ENCODE results near the gene OR4D1. TPM values are rescaled to one million over a fixed set of nuclear protein-coding genes. Genes with fewer than 3 reads are reported as not detected.

Gene OR4D1
- polyA plus RNA-seq, 1 donor from 2014 or later, result 0.11 TPM

GRCh38 chr17:58193641-58194255 lies 45.6 kb downstream of the OR4D1 start:
- Mint-ChIP-seq H3K27me3 (peaks cover 20% of the 10 kb centered on the region), H3K4me3 (no peak overlapping the region), H3K9me3 (no peaks in the 10 kb centered on the region), H3K36me3 (peaks cover 1% of the 10 kb centered on the region), H3K4me1 (no peaks in the 10 kb centered on the region), H3K27ac (no peak overlapping the region)

- H3K36me3 Mint-ChIP-seq, result peaks cover 1% of the 10 kb centered on the region
- H3K4me1 Mint-ChIP-seq, result no peaks in the 10 kb centered on the region
- H3K27ac Mint-ChIP-seq, result no peak overlapping the region
- peaks cover 18% of the 10 kb centered on the region for H3K27me3 Mint-ChIP-seq
- H3K4me3 Mint-ChIP-seq, result no peak overlapping the region
- H3K9me3 Mint-ChIP-seq, result no peaks in the 10 kb centered on the region
Observed at GRCh38 chr17:58195518-58196123, 47.4 kb downstream of the OR4D1 start.

- peaks cover 1% of the 10 kb centered on the region for H3K36me3 Mint-ChIP-seq
Observed at GRCh38 chr17:58196610-58197009, 48.4 kb downstream of the OR4D1 start.

GRCh38 chr17:58200024-58200633 lies 51.9 kb downstream of the OR4D1 start:
- Mint-ChIP-seq H3K4me1 (no peaks in the 10 kb centered on the region), H3K27ac (no peak overlapping the region), H3K27me3 (peaks cover 14% of the 10 kb centered on the region)

More at GRCh38 chr17:58196610-58197009, 48.4 kb downstream of the OR4D1 start:
- no peaks in the 10 kb centered on the region for H3K4me1 Mint-ChIP-seq
- H3K9me3 Mint-ChIP-seq, result no peaks in the 10 kb centered on the region
- H3K27ac Mint-ChIP-seq, result no peak overlapping the region
- peaks cover 18% of the 10 kb centered on the region for H3K27me3 Mint-ChIP-seq
- no peak overlapping the region for H3K4me3 Mint-ChIP-seq

GRCh38 chr17:58202859-58203258 lies 54.7 kb downstream of the OR4D1 start:
- H3K27ac Mint-ChIP-seq, result no peak overlapping the region
- no peak overlapping the region for H3K4me3 Mint-ChIP-seq
- no peaks in the 10 kb centered on the region for H3K9me3 Mint-ChIP-seq
- H3K27me3 Mint-ChIP-seq, result peaks cover 14% of the 10 kb centered on the region
- peaks cover 1% of the 10 kb centered on the region for H3K36me3 Mint-ChIP-seq
- no peaks in the 10 kb centered on the region for H3K4me1 Mint-ChIP-seq

More at GRCh38 chr17:58200024-58200633, 51.9 kb downstream of the OR4D1 start:
- Mint-ChIP-seq H3K4me3 (no peak overlapping the region), H3K9me3 (no peaks in the 10 kb centered on the region), H3K36me3 (peaks cover 1% of the 10 kb centered on the region)

- no peaks in the 10 kb centered on the region for H3K9me3 Mint-ChIP-seq
- no peaks in the 10 kb centered on the region for H3K4me1 Mint-ChIP-seq
- H3K27ac Mint-ChIP-seq, result no peak overlapping the region
- peaks cover 3% of the 10 kb centered on the region for H3K36me3 Mint-ChIP-seq
- H3K4me3 Mint-ChIP-seq, result no peak overlapping the region
- peaks cover 3% of the 10 kb centered on the region for H3K27me3 Mint-ChIP-seq
Observed at GRCh38 chr17:58204796-58205195, 56.6 kb downstream of the OR4D1 start.

- H3K4me3 Mint-ChIP-seq, result no peak overlapping the region
- H3K4me1 Mint-ChIP-seq, result no peaks in the 10 kb centered on the region
- no peak overlapping the region for H3K27ac Mint-ChIP-seq
- H3K36me3 Mint-ChIP-seq, result peaks cover 3% of the 10 kb centered on the region
- no peaks in the 10 kb centered on the region for H3K9me3 Mint-ChIP-seq
- H3K27me3 Mint-ChIP-seq, result no peaks in the 10 kb centered on the region
Observed at GRCh38 chr17:58205936-58206335, 57.8 kb downstream of the OR4D1 start.

- Mint-ChIP-seq H3K27ac (no peak overlapping the region), H3K36me3 (peaks cover 3% of the 10 kb centered on the region), H3K4me3 (no peak overlapping the region), H3K4me1 (no peaks in the 10 kb centered on the region), H3K27me3 (no peaks in the 10 kb centered on the region), H3K9me3 (no peaks in the 10 kb centered on the region)
Observed at GRCh38 chr17:58207451-58207850, 59.3 kb downstream of the OR4D1 start.

GRCh38 chr17:58208344-58208743 lies 60.2 kb downstream of the OR4D1 start:
- Mint-ChIP-seq H3K9me3 (no peaks in the 10 kb centered on the region), H3K27ac (no peak overlapping the region), H3K4me1 (no peaks in the 10 kb centered on the region), H3K4me3 (no peak overlapping the region), H3K36me3 (peaks cover 3% of the 10 kb centered on the region), H3K27me3 (no peaks in the 10 kb centered on the region)

Other genes starting within 250 kb of the OR4D1 start
- gene CUEDC1, start 193.0 kb upstream of the OR4D1 start, polyA plus RNA-seq, result not detected
- gene VEZF1, start 160.1 kb upstream of the OR4D1 start, polyA plus RNA-seq, result 38.3 TPM
- gene SRSF1, start 141.1 kb upstream of the OR4D1 start, polyA plus RNA-seq, result 57.3 TPM
- 0.55 TPM for gene DYNLL2, start 65.0 kb upstream of the OR4D1 start, polyA plus RNA-seq
- not detected for gene OR4D2, start 18.6 kb downstream of the OR4D1 start, polyA plus RNA-seq
- gene EPX, start 44.3 kb downstream of the OR4D1 start, polyA plus RNA-seq, result not detected
- gene MKS1, start 70.9 kb downstream of the OR4D1 start, polyA plus RNA-seq, result 5.9 TPM
- not detected for gene LPO, start 90.2 kb downstream of the OR4D1 start, polyA plus RNA-seq
- not detected for gene MPO, start 132.6 kb downstream of the OR4D1 start, polyA plus RNA-seq
- gene TSPOAP1, start 180.4 kb downstream of the OR4D1 start, polyA plus RNA-seq, result 1.3 TPM
- gene SUPT4H1, start 203.8 kb downstream of the OR4D1 start, polyA plus RNA-seq, result 94.2 TPM

Measured in IgD-negative memory B cell (primary cell).